Activated naive CD4-positive, alpha-beta T cell treated with anti-CD3 and anti-CD28 coated beads for 36 hours (primary cell): ENCODE data around the gene TRPM1. TPM values are rescaled to one million over a fixed set of nuclear protein-coding genes. Genes with fewer than 3 reads are reported as not detected.

Experiments
- CTCF ChIA-PET: fragments of 350-600 bp; sonication (Branson Sonifier 250); formaldehyde crosslinking; loops from one replicate; lab custom pipeline; 2021; ENCODE audit warnings: antibody characterized with exemption; lab: Charles Lee
- DNase-seq: peaks from one replicate; pipeline ENCODE4 v3.0.0-alpha.2; 2020
- H3K27ac Mint-ChIP-seq: one replicate; pipeline ENCODE4 v1.8.0; 2021; ENCODE audit warnings: mild to moderate bottlenecking, mixed read lengths
- H3K27me3 Mint-ChIP-seq: one replicate; pipeline ENCODE4 v1.8.0; 2021; ENCODE audit warnings: low read depth, mixed read lengths
- H3K36me3 Mint-ChIP-seq: one replicate; pipeline ENCODE4 v1.8.0; 2021; ENCODE audit warnings: low read depth, mixed read lengths
- H3K4me1 Mint-ChIP-seq: one replicate; pipeline ENCODE4 v1.8.0; 2021; ENCODE audit warnings: low read depth, mixed read lengths
- H3K4me3 Mint-ChIP-seq: one replicate; pipeline ENCODE4 v1.8.0; 2021; ENCODE audit warnings: mild to moderate bottlenecking, moderate library complexity, mixed read lengths
- H3K9me3 Mint-ChIP-seq: one replicate; pipeline ENCODE4 v1.8.0; 2021; ENCODE audit warnings: mixed read lengths
- intact Hi-C: fragments of 100-400 bp; cut with micrococcal nuclease; formaldehyde crosslinking; loops from one replicate; pipeline ENCODE4 v1.15.1; 2023
- total RNA-seq, 2 experiments: library from RNA; stranded (reverse); gene quantifications; one replicate each; pipeline ENCODE4 v1.2.3, GENCODE V29; 2021

TRPM1 gene
- total RNA-seq, 2 experiments from 2014 or later, result not detected

DNA sequence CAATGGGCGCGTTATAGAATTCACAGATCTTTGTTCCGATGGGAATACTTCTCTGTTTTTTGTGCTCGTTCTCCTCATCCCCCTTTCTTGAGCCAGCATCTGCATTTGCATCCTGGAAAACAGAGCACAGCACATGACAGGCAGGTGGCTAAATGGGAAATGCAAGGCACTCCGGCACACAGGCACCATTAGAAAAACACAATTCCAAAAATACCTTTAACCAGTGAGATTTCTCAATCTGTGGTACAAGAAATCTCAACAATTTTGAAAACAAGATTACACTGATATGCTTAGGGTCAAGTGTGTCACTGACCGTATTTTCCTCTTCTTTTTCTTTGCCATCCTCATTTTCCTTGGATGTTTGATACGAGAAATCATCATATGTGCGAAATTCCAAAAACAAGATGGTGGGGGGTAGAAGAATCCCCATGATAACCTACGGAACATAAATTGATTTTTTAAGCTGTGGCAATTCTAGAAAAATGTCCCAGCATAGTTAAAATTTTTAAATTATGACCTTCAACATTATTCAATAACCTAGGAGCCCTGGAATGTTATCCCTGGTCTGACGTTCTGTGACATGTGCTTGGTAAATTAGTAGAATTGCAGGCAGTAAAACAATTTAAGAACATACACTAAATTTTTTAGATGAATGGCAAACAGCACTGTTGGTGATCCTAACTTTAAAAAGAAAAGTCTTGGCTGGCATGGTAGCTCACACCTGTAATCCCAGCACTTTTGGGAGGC, 63.6 kb downstream of the TRPM1 start:
- Mint-ChIP-seq H3K27ac (no peak overlapping the region), H3K27me3 (no peaks in the 10 kb centered on the region), H3K36me3 (no peaks in the 10 kb centered on the region), H3K4me1 (no peaks in the 10 kb centered on the region), H3K9me3 (no peaks in the 10 kb centered on the region), H3K4me3 (no peak overlapping the region)
- DNase-seq, result no peak
- CTCF ChIA-PET, result interaction anchor here (0.5 kb wide), 1 partner anchor 94 kb away, joined by 6 read pairs; no protein-coding TSS in a partner anchor
- intact Hi-C loops, result no loop called here

DNA sequence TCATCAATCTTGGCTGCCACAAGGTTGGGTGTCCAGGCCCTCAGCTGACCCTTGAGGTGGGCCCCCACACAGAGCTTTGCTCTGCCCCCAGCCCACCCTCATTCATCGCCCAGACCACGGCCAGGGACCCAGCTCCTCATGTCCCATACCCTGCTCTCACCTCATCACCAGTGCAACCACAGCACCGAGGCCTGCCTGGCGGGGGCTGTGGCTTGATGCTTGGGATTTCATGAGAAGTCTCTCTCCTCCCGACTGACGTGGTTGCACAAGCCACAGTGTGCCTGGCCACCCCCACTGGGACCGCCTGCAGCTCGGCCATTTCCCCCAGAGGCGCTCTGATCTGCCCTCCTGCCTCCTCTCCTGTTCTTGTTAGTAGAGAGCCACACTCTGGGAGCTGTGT, 64.7 kb downstream of the TRPM1 start:
- CTCF ChIA-PET, result no interaction called here
- no peak for DNase-seq
- Mint-ChIP-seq H3K27ac (no peak overlapping the region), H3K27me3 (no peaks in the 10 kb centered on the region), H3K4me3 (no peak overlapping the region), H3K4me1 (no peaks in the 10 kb centered on the region), H3K9me3 (no peaks in the 10 kb centered on the region), H3K36me3 (no peaks in the 10 kb centered on the region)
- intact Hi-C loops, result no loop called here

DNA sequence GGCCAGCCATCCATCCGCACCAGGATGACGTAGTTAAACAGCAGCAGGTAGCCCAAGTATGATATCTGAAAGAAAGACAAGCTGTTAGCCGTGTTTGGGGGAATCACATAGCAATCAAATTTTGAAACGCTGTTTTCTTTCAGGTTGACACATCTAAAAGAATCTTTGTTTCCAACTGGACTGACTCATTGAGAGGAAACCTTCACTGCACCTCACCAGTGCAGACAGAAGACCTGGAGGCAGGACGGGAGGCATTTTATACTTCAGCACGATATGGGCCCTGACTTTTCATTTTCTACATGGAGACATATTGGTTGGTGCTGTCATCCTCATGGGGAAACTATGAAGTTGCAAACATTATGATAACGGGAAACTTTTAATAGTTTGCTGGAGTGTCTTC, 65.9 kb downstream of the TRPM1 start:
- Mint-ChIP-seq H3K4me3 (no peak overlapping the region), H3K4me1 (no peaks in the 10 kb centered on the region)
- intact Hi-C loops, result no loop called here

DNA sequence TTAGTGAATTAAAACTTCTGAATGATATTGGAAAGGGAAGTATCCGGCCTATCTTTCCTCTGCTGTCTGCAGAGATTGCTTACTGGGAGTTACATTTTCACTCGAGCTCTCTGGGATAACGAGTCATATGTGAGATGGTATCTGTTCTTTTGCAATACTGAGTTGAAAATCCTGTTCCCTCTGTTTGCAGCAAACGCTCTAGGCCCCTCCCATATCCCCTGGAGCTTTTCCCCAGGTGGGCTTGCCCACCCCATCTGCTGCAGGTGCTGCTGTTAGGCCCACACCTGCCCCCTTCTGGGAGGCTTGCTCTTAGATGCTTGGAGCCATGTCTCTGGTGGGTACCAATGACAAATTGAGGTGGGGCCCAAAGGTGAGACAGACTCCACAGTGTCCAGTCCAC, 67.4 kb downstream of the TRPM1 start:
- Mint-ChIP-seq H3K4me1 (no peaks in the 10 kb centered on the region), H3K4me3 (no peak overlapping the region), H3K27ac (no peak overlapping the region), H3K27me3 (peaks cover 1% of the 10 kb centered on the region), H3K36me3 (no peaks in the 10 kb centered on the region), H3K9me3 (no peaks in the 10 kb centered on the region)
- intact Hi-C loops, result no loop called here
- DNase-seq, result no peak
- CTCF ChIA-PET, result no interaction called here

More for the DNA sequence above, 65.9 kb downstream of the TRPM1 start:
- H3K27me3 Mint-ChIP-seq, result no peaks in the 10 kb centered on the region
- H3K36me3 Mint-ChIP-seq, result no peaks in the 10 kb centered on the region
- H3K27ac Mint-ChIP-seq, result no peak overlapping the region
- no peak for DNase-seq
- CTCF ChIA-PET, result interaction anchor here (0.6 kb wide), 1 partner anchor 124 kb away, joined by 5 read pairs; no protein-coding TSS in a partner anchor
- H3K9me3 Mint-ChIP-seq, result no peaks in the 10 kb centered on the region

DNA sequence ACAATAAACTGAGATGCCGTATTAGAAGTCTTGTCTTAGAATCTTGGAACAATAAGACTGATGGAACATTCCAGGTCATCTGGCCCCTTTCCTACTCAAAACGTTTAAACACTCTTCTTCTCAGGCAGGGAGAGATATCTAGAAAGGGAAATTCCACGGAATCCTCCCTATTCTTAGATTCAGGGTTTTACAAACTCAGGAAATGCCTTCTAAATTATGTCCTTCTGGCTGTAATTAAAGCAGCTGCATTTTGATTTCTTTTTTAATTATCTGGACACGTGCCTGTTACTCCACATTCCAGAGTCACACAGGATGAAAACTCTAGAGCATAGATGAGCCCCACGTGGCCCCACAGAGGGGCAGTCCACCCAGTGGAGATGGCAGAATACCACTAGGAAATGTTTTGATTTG, 68.6 kb downstream of the TRPM1 start:
- Mint-ChIP-seq H3K27ac (no peak overlapping the region), H3K4me1 (no peaks in the 10 kb centered on the region), H3K4me3 (no peak overlapping the region), H3K36me3 (no peaks in the 10 kb centered on the region), H3K9me3 (no peaks in the 10 kb centered on the region), H3K27me3 (peaks cover 9% of the 10 kb centered on the region)
- no peak for DNase-seq
- CTCF ChIA-PET, result no interaction called here
- intact Hi-C loops, result no loop called here

DNA sequence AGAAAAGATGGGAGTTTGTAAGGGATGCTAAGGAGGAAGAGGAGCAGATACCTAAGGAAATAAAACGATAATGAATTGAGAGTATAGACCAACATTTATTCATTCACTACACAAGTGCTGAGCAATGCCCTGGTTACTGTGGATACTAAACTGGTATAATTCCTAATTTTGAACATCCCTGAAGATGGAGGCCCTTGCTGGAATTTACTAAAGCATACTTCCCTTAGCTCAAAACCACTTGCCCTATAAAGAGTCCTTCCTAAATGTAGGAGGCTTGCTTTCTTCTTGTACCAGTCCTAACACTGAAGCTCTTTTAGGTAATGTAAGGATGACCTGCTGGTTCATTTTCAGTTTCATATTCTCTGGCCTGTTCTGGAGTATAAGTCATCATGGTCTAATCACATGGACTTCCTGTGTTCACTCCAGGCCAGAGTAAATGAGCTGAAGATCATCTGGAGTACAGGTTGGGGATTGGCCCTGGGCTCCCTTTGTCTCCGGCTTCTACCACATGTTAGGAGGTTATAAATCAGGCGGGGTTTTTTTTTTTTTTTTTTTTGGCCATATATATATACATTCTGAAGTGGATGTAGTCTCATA, 70.0 kb downstream of the TRPM1 start:
- CTCF ChIA-PET, result no interaction called here
- no peak for DNase-seq
- Mint-ChIP-seq H3K27me3 (peaks cover 11% of the 10 kb centered on the region), H3K36me3 (no peaks in the 10 kb centered on the region), H3K9me3 (no peaks in the 10 kb centered on the region), H3K27ac (no peak overlapping the region), H3K4me3 (no peak overlapping the region), H3K4me1 (no peaks in the 10 kb centered on the region)
- intact Hi-C loops, result no loop called here

DNA sequence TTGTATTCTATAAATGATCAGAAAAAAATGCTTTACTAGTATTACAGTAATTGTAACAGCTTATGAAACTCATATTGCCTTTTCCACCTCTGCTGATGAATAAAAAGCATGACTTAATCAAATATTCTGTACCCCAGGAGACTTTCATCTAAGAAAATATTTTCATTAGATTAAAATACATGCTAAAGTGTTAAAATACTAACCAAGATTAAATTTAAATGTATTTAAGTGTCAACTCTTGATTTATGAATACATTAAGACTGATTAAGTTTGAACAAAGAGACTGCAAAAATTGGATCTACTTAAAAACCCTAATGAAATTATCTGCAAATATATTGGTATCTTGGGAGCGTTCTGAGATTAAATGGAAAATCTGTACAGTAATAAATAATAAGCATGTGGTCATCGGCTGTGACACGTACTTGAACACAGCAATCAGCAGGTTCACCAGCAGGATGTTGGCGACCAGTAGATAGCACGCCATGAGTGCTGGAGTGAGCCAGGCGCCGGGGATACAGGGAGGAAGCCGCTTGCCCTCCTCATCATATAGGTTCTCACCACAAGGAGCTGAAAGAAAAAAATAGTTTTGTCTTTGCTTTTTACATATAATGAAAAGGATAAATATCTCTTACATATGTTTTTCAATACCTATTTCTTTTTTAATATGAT, 73.5 kb downstream of the TRPM1 start:
- peaks cover 14% of the 10 kb centered on the region for H3K27me3 Mint-ChIP-seq
- DNase-seq, result no peak
- CTCF ChIA-PET, result interaction anchor here (2.1 kb wide), 1 partner anchor 101 kb away, joined by 7 read pairs; no protein-coding TSS in a partner anchor
- intact Hi-C loops, result no loop called here
- no peak overlapping the region for H3K4me3 Mint-ChIP-seq
- no peaks in the 10 kb centered on the region for H3K4me1 Mint-ChIP-seq
- no peak overlapping the region for H3K27ac Mint-ChIP-seq
- no peaks in the 10 kb centered on the region for H3K36me3 Mint-ChIP-seq
- no peaks in the 10 kb centered on the region for H3K9me3 Mint-ChIP-seq

DNA sequence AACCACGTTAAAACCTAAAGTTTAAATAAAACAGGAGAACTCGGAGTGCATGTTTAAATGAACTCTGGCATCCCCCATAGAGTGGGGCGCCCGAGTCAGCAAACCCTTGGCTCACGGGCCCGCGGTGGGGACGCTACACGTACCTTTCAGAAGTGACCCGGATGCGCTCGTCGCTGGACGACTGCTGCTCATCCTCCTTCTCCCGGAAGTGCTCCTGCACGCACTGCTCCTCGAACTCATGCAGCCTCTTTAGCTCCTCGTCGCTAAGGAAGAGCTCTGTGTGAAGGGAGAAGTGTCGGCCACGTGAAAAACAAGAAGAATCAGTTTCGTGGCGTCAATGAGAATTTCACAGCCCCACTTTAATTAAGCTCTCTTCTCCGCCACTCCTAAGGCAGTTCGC, 75.5 kb downstream of the TRPM1 start:
- intact Hi-C loops, result no loop called here
- no peak for DNase-seq
- Mint-ChIP-seq H3K27ac (no peak overlapping the region), H3K36me3 (no peaks in the 10 kb centered on the region), H3K4me1 (no peaks in the 10 kb centered on the region), H3K4me3 (no peak overlapping the region), H3K9me3 (no peaks in the 10 kb centered on the region), H3K27me3 (peaks cover 14% of the 10 kb centered on the region)
- CTCF ChIA-PET, result no interaction called here

DNA sequence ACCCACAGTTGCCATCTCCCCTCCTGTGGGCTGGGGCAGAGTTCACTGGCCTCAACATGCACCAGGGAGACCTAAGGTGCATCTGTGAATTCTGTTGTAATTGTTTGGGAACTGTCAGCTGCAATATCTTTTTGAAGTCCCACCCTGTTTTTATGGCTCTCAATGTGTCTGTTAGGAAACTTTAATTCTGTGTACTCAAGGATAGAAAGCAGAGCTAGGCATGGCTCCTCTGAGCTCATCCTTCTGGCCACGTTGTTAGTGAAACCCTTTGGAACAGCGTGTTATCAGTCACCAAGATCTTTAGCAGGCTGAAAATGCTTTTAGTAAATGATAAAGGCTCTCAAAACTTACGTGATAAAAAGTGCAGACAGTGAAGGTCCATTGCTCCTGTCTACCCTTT, 76.5 kb downstream of the TRPM1 start:
- H3K9me3 Mint-ChIP-seq, result no peaks in the 10 kb centered on the region
- H3K4me3 Mint-ChIP-seq, result no peak overlapping the region
- no peaks in the 10 kb centered on the region for H3K36me3 Mint-ChIP-seq
- CTCF ChIA-PET, result no interaction called here
- no peaks in the 10 kb centered on the region for H3K4me1 Mint-ChIP-seq
- peaks cover 14% of the 10 kb centered on the region for H3K27me3 Mint-ChIP-seq
- intact Hi-C loops, result no loop called here
- no peak for DNase-seq
- H3K27ac Mint-ChIP-seq, result no peak overlapping the region

DNA sequence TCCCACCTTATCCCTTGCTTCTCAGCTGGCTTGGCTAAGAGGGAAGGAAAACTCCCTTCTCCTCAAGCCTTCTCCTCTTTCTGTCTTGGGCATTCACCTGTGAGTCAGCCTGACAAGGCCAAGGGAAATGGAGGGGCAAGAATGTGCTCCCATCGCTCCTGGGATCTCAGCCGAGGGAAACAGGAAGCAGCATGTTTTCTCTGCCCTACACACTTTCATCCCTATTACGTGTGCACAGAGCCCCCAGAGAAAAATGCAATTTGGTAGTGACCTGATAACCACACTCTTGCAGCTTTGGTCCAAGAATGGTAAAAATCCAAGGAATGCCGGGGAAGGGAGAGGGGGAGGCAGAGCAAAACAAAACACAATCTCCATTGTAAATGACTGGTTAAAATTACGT, 77.2 kb downstream of the TRPM1 start:
- Mint-ChIP-seq H3K4me1 (no peaks in the 10 kb centered on the region), H3K27me3 (peaks cover 14% of the 10 kb centered on the region), H3K36me3 (no peaks in the 10 kb centered on the region), H3K4me3 (no peak overlapping the region), H3K27ac (no peak overlapping the region), H3K9me3 (no peaks in the 10 kb centered on the region)
- no peak for DNase-seq
- CTCF ChIA-PET, result no interaction called here
- intact Hi-C loops, result no loop called here

DNA sequence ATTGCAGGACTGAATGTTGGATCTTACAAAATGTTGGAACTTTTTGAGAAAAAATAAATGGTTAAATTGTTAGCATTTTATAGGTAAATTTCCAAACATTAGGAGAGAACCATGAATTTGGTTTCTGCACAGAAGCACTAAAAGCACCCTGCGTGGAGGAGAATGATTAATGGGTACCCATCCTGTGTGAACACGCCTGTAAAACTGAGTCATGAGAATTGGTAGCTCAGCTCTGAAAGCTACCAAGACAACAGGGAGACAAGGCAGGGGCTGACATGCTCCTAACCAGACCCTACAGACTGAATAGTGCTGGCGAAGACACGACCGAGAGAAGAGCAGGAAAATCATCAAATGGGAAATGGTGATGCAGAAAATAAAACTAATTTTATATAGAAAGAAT, 77.7 kb downstream of the TRPM1 start:
- intact Hi-C loops, result no loop called here
- Mint-ChIP-seq H3K4me3 (no peak overlapping the region), H3K36me3 (no peaks in the 10 kb centered on the region), H3K4me1 (no peaks in the 10 kb centered on the region), H3K27ac (no peak overlapping the region), H3K27me3 (peaks cover 9% of the 10 kb centered on the region), H3K9me3 (no peaks in the 10 kb centered on the region)
- CTCF ChIA-PET, result no interaction called here
- no peak for DNase-seq

DNA sequence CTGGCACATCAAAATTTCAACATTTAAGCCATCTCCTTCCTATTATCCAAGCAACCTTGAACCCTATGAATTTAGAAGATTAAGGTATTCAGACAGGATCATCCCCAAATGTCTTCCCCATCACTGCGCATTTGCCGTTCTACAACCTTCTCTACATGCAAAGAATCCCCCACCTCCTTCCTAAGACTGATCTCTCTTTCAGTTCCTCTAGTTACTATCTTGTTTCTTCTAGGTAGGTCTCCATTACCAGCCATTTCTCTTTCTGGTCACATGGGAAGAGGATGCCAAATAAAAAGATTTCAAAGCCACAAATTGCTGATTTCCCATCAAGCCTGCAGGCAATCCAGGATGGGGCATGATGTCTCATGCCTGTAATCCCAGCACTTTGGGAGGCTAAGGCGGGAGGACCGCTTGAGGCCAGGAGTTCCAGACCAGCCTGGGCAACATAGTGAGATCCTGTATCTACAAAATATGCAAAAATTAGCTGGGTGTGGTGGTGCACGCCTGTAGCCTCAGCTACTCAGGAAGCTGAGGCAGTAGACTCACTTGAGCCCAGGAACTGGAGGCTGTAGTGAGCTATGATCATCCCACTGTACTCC, 80.4 kb downstream of the TRPM1 start:
- Mint-ChIP-seq H3K4me3 (no peak overlapping the region), H3K36me3 (no peaks in the 10 kb centered on the region), H3K4me1 (no peaks in the 10 kb centered on the region), H3K27ac (no peak overlapping the region), H3K27me3 (peaks cover 2% of the 10 kb centered on the region), H3K9me3 (no peaks in the 10 kb centered on the region)
- no peak for DNase-seq
- intact Hi-C loops, result no loop called here
- CTCF ChIA-PET, result interaction anchor here (0.7 kb wide), 1 partner anchor 97 kb away, joined by 3 read pairs; no protein-coding TSS in a partner anchor
